Activated CD8-positive, alpha-beta T cell treated with anti-CD3 and anti-CD28 coated beads for 36 hours (primary cell): ENCODE results near the gene SPOPL. TPM values are rescaled to one million over a fixed set of nuclear protein-coding genes. Genes with fewer than 3 reads are reported as not detected.

ENCODE experiments used
- ATAC-seq: fragments of 200-7000 bp; cut with Tn5 transposase; one replicate; pipeline ENCODE4 v1.10.0; 2021; ENCODE audit warnings: mild to moderate bottlenecking, moderate library complexity
- CTCF ChIA-PET: fragments of 350-600 bp; sonication (Branson Sonifier 250); formaldehyde crosslinking; loops from one replicate; lab custom pipeline; 2021; ENCODE audit warnings: antibody characterized with exemption; lab: Charles Lee
- POLR2A ChIA-PET: fragments of 350-600 bp; sonication (Branson Sonifier 250); formaldehyde crosslinking; loops from one replicate; lab custom pipeline; 2021; ENCODE audit warnings: antibody characterized with exemption; lab: Charles Lee
- DNase-seq: peaks from one replicate; pipeline ENCODE4 v3.0.0-alpha.2; 2020
- H3K27ac Mint-ChIP-seq: one replicate; pipeline ENCODE4 v1.8.0; 2021; ENCODE audit warnings: mild to moderate bottlenecking, mixed read lengths
- H3K27me3 Mint-ChIP-seq: one replicate; pipeline ENCODE4 v1.8.0; 2021; ENCODE audit warnings: mixed read lengths
- H3K36me3 Mint-ChIP-seq: one replicate; pipeline ENCODE4 v1.8.0; 2021; ENCODE audit warnings: low read depth, mixed read lengths
- H3K4me1 Mint-ChIP-seq: one replicate; pipeline ENCODE4 v1.8.0; 2021; ENCODE audit warnings: low read depth, mixed read lengths
- H3K4me3 Mint-ChIP-seq: one replicate; pipeline ENCODE4 v1.8.0; 2021; ENCODE audit warnings: mild to moderate bottlenecking, moderate library complexity, mixed read lengths
- H3K9me3 Mint-ChIP-seq: one replicate; pipeline ENCODE4 v1.8.0; 2021; ENCODE audit warnings: mixed read lengths
- intact Hi-C: fragments of 100-400 bp; cut with micrococcal nuclease; formaldehyde crosslinking; loops from one replicate; pipeline ENCODE4 v1.10.0; 2022
- total RNA-seq, 2 experiments: library from RNA; stranded (reverse); gene quantifications; one replicate each; pipeline ENCODE4 v1.2.3, GENCODE V29; 2021
- TF ChIP-seq, protein P1 (sequence below): fragments of 200-600 bp; IDR thresholded peaks from one replicate; pipeline ENCODE4 v1.8.0; 2022; ENCODE audit warnings: antibody characterized with exemption, mild to moderate bottlenecking

SPOPL gene
- total RNA-seq, 2 experiments from 2014 or later = 8.9 to 9.6 TPM

GRCh38 chr2:138485019-138485418 lies 16.6 kb upstream of the SPOPL start:
- H3K4me1 Mint-ChIP-seq = no peaks in the 10 kb centered on the region

GRCh38 chr2:138486363-138487198 lies 15.0 kb upstream of the SPOPL start:
- POLR2A ChIA-PET = no interaction called here
- TF ChIP-seq, protein P1, sequence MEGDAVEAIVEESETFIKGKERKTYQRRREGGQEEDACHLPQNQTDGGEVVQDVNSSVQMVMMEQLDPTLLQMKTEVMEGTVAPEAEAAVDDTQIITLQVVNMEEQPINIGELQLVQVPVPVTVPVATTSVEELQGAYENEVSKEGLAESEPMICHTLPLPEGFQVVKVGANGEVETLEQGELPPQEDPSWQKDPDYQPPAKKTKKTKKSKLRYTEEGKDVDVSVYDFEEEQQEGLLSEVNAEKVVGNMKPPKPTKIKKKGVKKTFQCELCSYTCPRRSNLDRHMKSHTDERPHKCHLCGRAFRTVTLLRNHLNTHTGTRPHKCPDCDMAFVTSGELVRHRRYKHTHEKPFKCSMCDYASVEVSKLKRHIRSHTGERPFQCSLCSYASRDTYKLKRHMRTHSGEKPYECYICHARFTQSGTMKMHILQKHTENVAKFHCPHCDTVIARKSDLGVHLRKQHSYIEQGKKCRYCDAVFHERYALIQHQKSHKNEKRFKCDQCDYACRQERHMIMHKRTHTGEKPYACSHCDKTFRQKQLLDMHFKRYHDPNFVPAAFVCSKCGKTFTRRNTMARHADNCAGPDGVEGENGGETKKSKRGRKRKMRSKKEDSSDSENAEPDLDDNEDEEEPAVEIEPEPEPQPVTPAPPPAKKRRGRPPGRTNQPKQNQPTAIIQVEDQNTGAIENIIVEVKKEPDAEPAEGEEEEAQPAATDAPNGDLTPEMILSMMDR = no peak
- Mint-ChIP-seq H3K36me3 (no peaks in the 10 kb centered on the region), H3K4me1 (no peaks in the 10 kb centered on the region), H3K27ac (no peak overlapping the region), H3K9me3 (no peaks in the 10 kb centered on the region), H3K27me3 (no peaks in the 10 kb centered on the region), H3K4me3 (no peak overlapping the region)
- ATAC-seq (no peak), DNase-seq (peak; percentile 4)
- intact Hi-C loops = no loop called here
- CTCF ChIA-PET = interaction anchor here (0.9 kb wide), 1 partner anchor 165 kb away, joined by 3 read pairs; no protein-coding TSS in a partner anchor

More at GRCh38 chr2:138485019-138485418, 16.6 kb upstream of the SPOPL start:
- ATAC-seq (no peak), DNase-seq (no peak)
- ChIA-PET POLR2A (no interaction called here), CTCF (no interaction called here)
- Mint-ChIP-seq H3K9me3 (no peaks in the 10 kb centered on the region), H3K27me3 (no peaks in the 10 kb centered on the region), H3K36me3 (no peaks in the 10 kb centered on the region), H3K4me3 (no peak overlapping the region), H3K27ac (no peak overlapping the region)
- TF ChIP-seq, protein P1 = no peak
- intact Hi-C loops = no loop called here

- no peaks in the 10 kb centered on the region for H3K27me3 Mint-ChIP-seq
- ChIA-PET CTCF (no interaction called here), POLR2A (no interaction called here)
- ATAC-seq (no peak), DNase-seq (no peak)
- intact Hi-C loops = no loop called here
- H3K4me1 Mint-ChIP-seq = peaks cover 5% of the 10 kb centered on the region
- TF ChIP-seq, protein P1 = no peak
- no peaks in the 10 kb centered on the region for H3K9me3 Mint-ChIP-seq
- no peak overlapping the region for H3K4me3 Mint-ChIP-seq
- H3K27ac Mint-ChIP-seq = no peak overlapping the region
- H3K36me3 Mint-ChIP-seq = peaks cover 4% of the 10 kb centered on the region
Measured at GRCh38 chr2:138490673-138491494, 10.7 kb upstream of the SPOPL start.

DNA sequence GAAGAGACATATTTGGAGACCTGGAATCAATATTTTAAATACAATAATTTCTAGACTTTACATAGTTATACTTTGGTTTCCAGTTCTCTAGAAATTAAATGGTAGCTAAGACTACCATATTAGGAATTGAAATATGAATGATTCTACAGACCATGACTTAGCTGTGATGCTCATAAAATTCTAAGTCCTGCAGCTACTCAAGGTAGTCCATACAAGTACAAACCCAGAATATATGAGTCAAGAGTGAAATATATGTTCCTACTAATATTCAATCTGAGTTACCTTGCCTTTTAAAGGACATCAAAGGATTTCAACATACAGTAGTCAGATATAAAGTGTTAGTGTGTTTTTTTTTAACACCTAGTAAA lies 10.1 kb upstream of the SPOPL start:
- CTCF ChIA-PET = no interaction called here
- Mint-ChIP-seq H3K9me3 (no peaks in the 10 kb centered on the region), H3K4me1 (peaks cover 5% of the 10 kb centered on the region), H3K27me3 (no peaks in the 10 kb centered on the region), H3K27ac (no peak overlapping the region), H3K36me3 (peaks cover 4% of the 10 kb centered on the region), H3K4me3 (no peak overlapping the region)
- DNase-seq (no peak), ATAC-seq (no peak)
- TF ChIP-seq, protein P1 = no peak
- intact Hi-C loops = no loop called here
- POLR2A ChIA-PET = interaction anchor here (0.6 kb wide), 1 partner anchor 50 kb away, joined by 3 read pairs; no protein-coding TSS in a partner anchor
